Activated CD4-positive, alpha-beta T cell treated with anti-CD3 and anti-CD28 coated beads, Interleukin-2, Interleukin-6, amounts not matched to agents 100 ng/mL and 50 ng/mL, durations not matched to agents 16 hours and 8 hours (primary cell): ENCODE data around the gene BABAM2.

Experiments used
- DNase-seq: peaks from one replicate; pipeline ENCODE4 v3.0.0-alpha.2; 2020

Gene BABAM2

DNA sequence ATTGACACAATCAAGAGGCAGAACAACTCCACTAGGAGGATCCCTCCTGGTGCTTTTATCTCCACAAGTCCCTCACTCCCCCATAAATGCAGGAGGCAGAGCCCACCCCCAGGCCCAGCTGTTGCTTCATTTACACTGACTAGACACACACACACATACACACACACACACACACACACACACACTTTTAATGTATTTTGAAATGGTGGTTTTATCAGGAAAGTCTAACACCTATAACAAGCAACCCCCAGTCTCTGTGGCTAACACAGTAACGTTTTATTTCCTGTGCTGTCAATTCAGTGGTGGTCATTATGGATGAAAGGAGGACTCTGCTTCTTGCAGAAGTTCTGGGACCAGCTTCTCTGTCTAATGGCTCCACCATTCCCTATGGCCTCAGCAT lies 376.8 kb downstream of the BABAM2 start:
- DNase-seq, result no peak

DNA sequence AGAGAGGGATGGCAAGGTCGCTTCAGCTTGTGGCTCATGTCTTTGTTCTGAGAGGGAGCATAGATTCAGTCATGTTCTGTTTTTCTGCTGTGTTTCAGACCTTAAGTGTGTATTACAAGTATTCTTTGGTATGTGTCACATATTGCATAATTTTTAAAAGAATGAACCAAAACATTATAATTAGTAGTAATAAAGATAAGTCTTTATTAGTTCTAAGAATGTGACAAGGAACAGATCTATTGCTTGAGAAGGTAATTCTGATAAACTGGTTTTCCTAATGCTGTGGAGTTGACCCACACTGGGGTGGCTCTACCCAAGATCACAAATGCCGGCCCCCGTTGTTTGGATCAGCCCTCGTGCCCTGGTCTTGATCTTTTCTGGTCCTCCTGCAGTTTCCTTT lies 377.9 kb downstream of the BABAM2 start:
- DNase-seq, result no peak

GRCh38 chr2:28269019-28269784 lies 378.7 kb downstream of the BABAM2 start:
- DNase-seq, result no peak

DNA sequence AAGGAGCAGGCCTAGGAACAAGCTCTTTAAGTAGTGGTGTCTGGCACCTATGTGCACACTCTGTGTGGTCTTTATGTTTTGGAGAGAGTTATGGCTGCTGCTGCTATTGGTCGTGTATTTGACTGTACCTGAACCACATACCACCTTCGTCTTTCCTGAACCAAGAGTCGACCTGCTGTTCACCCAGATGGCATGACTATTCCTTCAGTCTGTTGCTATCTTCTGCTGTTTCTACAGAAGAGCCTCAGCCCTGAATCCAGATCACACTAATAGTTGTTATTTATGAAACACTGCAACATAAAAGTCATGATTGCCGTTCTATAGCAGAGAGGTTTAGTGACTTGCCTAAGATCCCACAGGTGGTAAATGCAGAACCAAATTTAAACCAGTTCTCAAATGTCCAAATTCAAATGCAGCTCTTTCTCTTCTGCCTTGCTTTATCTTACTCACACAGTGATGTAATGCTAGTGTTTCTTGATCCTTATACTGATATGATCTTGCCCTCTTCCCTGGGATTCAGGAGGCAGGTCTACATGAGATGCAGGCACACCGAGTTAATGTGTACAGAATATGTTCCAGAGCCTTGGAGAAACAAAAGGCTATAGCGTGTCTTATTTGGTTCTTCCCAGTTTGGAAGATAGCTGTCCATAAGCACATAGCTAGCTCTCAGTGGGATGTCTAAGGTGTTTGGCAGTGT lies 380.1 kb downstream of the BABAM2 start:
- DNase-seq, result no peak

- peak; percentile 51 for DNase-seq
Measured at GRCh38 chr2:28271231-28271918, 380.8 kb downstream of the BABAM2 start.

DNA sequence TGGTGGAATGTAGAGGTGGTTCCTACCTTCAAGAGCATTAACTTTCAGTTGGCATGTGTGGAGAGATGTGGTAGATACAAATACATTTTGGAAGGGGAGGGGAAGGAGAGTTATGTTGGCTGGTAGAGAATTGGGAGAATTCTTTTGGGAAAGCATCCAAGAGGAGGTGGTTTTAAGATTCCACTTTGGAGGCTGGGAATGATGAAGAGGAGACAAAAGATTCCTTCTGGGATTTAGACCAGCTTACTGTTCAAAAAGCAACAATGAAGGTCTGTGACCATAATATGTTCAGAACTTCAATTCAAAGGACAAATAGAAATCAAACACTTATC lies 381.4 kb downstream of the BABAM2 start:
- DNase-seq, result no peak

- DNase-seq, result peak; percentile 79
Measured at GRCh38 chr2:28273751-28274150, 383.2 kb downstream of the BABAM2 start.

- peak; percentile 71 for DNase-seq
Measured at GRCh38 chr2:28274911-28275685, 384.6 kb downstream of the BABAM2 start.

- peak; percentile 90 for DNase-seq
Measured at GRCh38 chr2:28276076-28276618, 385.6 kb downstream of the BABAM2 start.

DNA sequence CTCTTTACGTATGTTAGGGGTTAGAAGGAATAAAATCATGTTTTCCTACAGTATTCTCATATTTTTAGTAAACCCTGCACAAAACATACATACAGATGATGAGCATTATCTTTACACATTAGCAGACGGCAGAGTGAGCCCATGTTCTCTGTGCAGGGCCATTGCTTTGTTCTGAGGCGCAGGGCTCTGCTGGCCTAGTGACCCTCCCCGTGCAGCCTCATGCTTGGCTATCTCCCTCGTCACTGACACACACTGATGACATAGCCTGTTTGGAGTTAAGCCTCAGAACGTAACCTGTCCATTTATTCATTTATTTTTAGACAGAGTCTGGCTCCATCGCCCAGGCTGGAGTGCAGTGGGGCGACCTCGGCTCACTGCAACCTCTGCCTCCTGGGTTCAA lies 386.3 kb downstream of the BABAM2 start:
- no peak for DNase-seq

DNA sequence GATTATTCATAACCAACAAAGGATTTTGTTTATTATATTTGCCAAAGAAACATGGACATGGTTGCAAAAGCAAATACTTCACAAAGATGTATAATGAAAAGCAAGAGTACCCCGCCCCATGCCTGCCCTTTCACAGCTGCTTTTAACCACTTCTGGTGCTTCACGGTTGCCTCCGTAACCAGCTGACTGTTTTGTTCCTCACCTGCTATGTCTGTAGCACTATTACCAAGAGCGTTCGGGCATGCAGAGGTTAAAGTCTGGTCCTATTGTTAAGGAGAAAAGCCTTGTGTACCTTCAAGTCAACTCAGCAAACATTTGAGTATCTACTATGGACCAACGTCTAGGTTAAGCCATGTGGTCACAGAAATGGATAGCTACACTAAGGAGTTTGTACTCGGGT lies 386.9 kb downstream of the BABAM2 start:
- no peak for DNase-seq

- DNase-seq, result no peak
Measured at GRCh38 chr2:28279371-28279770, 388.8 kb downstream of the BABAM2 start.

DNA sequence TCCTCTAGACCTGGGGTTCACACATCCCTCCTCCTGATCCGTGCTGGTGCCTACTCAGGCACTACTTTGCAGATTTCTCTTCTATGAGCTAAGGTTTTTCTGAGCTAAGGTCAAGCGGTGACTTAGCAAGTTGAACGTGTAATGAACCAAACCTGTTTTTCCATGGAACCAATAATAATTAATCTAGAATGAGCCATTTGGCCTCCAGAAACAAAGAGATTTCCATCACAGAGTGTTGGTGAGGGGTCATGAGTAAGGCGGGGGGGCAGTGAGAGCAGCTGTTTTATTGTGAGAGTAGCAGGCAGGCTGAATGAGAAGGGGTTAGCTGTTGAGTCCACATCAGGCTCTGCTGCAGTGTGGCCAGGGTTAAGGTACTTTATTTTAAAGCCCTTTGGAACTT lies 390.1 kb downstream of the BABAM2 start:
- no peak for DNase-seq

GRCh38 chr2:28281739-28282138 lies 391.2 kb downstream of the BABAM2 start:
- no peak for DNase-seq

DNA sequence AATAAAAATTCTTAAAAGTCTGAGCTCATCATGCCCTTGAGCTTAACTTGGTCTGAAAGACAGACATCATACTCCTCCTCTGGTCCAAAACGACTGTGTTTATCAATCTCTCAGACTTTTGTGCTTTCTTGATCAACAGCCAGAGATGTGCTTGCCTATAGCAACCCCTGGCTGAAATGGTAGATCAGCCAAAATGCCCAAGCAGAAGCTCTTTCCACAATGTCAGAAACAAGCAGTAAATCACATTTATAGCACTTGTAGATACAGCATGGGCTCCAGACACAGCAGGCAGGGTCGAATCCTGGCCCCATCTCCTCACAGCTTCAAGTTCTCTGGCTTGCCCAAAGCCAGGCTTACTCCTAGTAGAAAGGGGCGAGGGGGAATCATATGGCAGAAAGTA lies 391.7 kb downstream of the BABAM2 start:
- no peak for DNase-seq

DNA sequence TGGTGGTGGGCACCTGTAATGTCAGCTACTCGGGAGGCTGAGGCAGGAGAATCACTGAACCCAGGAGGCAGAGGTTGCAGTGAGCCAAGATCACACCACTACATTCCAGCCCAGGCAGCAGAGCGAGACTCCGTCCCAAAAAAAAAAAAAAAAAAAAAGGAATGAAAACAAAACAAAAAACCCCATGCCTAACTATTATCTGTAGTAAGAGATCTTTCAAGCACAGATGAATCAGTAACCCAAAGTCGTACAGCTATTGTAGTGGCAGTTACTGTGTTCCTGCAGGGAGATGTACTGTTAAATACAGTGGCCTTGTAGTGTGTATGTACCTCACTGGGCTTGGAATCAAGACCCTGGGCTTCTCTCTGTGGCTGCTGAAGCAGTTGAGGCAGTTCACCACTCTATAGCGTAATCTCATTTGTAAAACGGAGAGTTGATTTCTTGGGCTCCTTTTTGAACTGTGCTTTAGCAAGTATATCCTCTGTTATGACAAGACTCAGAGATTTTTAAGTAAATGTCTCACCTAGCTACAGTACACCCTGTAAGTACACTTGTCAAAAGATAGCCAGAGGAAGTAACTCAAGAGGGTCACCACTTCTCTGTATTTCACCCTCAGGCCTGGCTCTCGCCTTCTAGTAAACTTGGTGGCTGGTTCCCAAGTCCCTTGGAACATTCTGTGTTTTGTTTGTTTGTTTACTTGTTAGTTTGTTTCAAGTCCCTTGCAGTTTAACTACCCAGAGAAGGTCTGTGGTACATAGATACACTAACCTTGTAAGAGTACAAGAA lies 392.5 kb downstream of the BABAM2 start:
- DNase-seq, result no peak

DNA sequence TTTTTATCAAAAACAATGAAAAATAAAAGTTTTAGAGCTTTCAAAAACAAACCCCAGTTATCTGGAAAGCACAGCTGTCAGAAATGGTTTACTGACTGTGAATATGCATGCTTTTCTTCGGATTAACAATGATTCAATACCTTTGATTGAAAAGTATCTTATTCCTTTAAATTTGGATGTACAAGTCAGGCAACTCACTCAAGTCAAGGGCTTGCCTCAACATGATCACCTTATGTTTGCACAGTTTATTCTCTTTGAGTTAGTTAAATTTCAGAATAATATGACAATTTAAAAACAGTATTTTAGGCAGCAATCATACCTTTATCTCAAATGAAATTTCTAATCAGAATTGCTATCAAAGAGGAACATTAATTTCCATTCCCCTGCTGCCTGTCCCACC lies 393.3 kb downstream of the BABAM2 start:
- DNase-seq, result no peak

DNA sequence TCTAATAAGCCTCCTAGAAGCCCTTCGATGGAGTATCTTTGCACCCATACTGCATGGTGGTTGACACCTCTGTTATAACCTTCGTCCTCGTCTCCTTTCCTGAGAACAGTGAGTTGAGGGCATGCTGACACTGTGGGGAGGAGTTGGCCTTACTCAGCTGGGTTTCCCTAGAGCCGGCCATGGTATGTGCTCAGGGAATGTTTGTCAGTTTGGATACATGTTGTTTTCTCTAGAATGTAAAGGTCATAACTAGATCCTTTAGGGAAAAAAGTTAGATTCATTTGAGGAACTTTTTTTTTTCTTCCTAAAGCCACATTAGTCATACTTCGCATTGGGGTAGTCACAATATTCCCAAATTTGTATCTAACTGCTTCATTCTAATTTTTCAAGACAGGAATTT lies 396.1 kb downstream of the BABAM2 start:
- DNase-seq, result no peak

GRCh38 chr2:28287256-28287915 lies 396.9 kb downstream of the BABAM2 start:
- no peak for DNase-seq

GRCh38 chr2:28288620-28289019 lies 398.1 kb downstream of the BABAM2 start:
- no peak for DNase-seq

DNA sequence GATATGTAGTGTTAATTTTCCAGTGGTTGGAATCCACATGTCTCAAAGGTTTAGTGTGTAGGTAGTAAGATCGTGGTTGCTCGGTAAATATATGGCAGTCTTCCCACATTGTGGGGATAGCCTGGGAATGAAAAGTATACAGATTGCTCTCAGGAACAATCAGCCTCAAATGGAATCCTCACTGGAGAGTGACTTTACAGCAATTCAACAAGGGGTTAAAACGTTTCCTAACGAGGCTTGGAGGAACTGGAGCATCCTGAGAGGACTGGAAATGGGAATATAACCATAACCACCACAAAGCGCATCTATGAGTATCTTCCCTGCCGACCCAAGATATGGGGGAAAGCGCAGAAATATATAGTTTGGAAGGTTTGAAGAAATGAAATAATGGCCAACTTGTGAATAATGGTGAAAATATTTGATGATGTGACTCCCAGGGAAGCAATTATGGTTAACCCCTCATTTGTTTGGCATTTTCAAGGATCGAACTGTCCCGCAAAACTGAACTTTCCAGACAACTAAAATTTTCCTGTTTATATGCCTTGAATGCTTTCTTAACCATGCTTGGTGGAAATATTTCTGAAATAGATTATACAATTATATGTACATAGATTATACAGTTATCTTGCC lies 401.4 kb downstream of the BABAM2 start:
- no peak for DNase-seq
